HL-60 (cell line): Measurements from ENCODE around the gene CADM2.

Experiments
- DNase-seq, 2 experiments: peaks; one replicate each; pipeline ENCODE4 v3.0.0-alpha.2; 2010 to 2020; ENCODE audit warnings: low read depth in 1 of 2, low spot score in 1 of 2
- H3K27ac ChIP-seq: fragments of 250-450 bp; sonication (Bioruptor Pico); replicated peaks from 2 replicates; pipeline ENCODE4 v1.5.1; 2020; ENCODE audit warnings: mild to moderate bottlenecking, moderate library complexity
- H3K27me3 ChIP-seq: fragments of 250-450 bp; sonication (Bioruptor Pico); 2 replicates; pipeline ENCODE4 v1.5.1; 2021; ENCODE audit warnings: mild to moderate bottlenecking, moderate library complexity; ENCODE audit not compliant: insufficient read depth, poor library complexity, severe bottlenecking
- H3K4me3 ChIP-seq: replicated peaks from 2 replicates; pipeline ENCODE4 v1.5.1; 2011; ENCODE audit warnings: mild to moderate bottlenecking, control low read depth, low read length; ENCODE audit not compliant: insufficient read depth
- GABPA ChIP-seq: IDR thresholded peaks from 2 replicates; pipeline ENCODE4 v1.6.1; 2012; ENCODE audit warnings: low read depth
- POLR2AphosphoS5 ChIP-seq: IDR thresholded peaks from 2 replicates; pipeline ENCODE4 v1.6.1; 2012; ENCODE audit warnings: low read depth
- SPI1 ChIP-seq: IDR thresholded peaks from 2 replicates; pipeline ENCODE4 v1.6.1; 2012; ENCODE audit warnings: low read depth, mild to moderate bottlenecking, borderline replicate concordance
- TF ChIP-seq, protein P1 (sequence below): IDR thresholded peaks from 2 replicates; pipeline ENCODE4 v1.6.1; 2012; ENCODE audit warnings: low read depth; ENCODE audit not compliant: insufficient replicate concordance
- TF ChIP-seq, protein P2 (sequence below): IDR thresholded peaks from one replicate; pipeline ENCODE4 v1.5.1; 2011; ENCODE audit warnings: low read length, control low read depth, inconsistent platforms; ENCODE audit not compliant: insufficient read depth

CADM2 gene

GRCh38 chr3:85161544-85161943, 202.8 kb downstream of the CADM2 start:
- Histone ChIP-seq H3K4me3 (no peak overlapping the region), H3K27ac (no peak overlapping the region), H3K27me3 (no peaks in the 10 kb centered on the region)
- no peak for DNase-seq
- no peak for TF ChIP-seq GABPA
- TF ChIP-seq, protein P1, sequence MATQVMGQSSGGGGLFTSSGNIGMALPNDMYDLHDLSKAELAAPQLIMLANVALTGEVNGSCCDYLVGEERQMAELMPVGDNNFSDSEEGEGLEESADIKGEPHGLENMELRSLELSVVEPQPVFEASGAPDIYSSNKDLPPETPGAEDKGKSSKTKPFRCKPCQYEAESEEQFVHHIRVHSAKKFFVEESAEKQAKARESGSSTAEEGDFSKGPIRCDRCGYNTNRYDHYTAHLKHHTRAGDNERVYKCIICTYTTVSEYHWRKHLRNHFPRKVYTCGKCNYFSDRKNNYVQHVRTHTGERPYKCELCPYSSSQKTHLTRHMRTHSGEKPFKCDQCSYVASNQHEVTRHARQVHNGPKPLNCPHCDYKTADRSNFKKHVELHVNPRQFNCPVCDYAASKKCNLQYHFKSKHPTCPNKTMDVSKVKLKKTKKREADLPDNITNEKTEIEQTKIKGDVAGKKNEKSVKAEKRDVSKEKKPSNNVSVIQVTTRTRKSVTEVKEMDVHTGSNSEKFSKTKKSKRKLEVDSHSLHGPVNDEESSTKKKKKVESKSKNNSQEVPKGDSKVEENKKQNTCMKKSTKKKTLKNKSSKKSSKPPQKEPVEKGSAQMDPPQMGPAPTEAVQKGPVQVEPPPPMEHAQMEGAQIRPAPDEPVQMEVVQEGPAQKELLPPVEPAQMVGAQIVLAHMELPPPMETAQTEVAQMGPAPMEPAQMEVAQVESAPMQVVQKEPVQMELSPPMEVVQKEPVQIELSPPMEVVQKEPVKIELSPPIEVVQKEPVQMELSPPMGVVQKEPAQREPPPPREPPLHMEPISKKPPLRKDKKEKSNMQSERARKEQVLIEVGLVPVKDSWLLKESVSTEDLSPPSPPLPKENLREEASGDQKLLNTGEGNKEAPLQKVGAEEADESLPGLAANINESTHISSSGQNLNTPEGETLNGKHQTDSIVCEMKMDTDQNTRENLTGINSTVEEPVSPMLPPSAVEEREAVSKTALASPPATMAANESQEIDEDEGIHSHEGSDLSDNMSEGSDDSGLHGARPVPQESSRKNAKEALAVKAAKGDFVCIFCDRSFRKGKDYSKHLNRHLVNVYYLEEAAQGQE = no peak

DNA sequence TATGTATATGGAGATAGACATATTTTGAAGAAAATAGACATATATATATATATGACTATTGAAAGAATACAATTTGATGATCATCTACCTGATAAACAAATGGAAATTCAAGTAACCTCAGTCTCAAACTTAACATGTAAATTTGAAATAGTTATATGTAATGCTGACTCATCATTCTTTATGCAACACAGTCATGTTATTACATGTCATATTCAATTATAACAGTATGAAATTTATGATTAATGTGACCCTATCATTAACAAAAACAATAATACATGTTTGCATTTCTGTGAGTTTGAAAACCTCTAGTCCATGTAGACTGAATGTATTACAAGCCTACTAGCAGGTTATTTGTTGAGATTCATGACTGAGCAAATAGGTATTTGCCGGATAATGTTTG, 204.1 kb downstream of the CADM2 start:
- no peaks in the 10 kb centered on the region for H3K27me3 ChIP-seq
- no peak overlapping the region for H3K4me3 ChIP-seq
- no peak for TF ChIP-seq SPI1
- no peak for TF ChIP-seq POLR2AphosphoS5
- TF ChIP-seq, protein P1 = no peak
- TF ChIP-seq, protein P2, sequence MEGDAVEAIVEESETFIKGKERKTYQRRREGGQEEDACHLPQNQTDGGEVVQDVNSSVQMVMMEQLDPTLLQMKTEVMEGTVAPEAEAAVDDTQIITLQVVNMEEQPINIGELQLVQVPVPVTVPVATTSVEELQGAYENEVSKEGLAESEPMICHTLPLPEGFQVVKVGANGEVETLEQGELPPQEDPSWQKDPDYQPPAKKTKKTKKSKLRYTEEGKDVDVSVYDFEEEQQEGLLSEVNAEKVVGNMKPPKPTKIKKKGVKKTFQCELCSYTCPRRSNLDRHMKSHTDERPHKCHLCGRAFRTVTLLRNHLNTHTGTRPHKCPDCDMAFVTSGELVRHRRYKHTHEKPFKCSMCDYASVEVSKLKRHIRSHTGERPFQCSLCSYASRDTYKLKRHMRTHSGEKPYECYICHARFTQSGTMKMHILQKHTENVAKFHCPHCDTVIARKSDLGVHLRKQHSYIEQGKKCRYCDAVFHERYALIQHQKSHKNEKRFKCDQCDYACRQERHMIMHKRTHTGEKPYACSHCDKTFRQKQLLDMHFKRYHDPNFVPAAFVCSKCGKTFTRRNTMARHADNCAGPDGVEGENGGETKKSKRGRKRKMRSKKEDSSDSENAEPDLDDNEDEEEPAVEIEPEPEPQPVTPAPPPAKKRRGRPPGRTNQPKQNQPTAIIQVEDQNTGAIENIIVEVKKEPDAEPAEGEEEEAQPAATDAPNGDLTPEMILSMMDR = no peak
- TF ChIP-seq GABPA = no peak
- DNase-seq = no peak
- no peak overlapping the region for H3K27ac ChIP-seq

DNA sequence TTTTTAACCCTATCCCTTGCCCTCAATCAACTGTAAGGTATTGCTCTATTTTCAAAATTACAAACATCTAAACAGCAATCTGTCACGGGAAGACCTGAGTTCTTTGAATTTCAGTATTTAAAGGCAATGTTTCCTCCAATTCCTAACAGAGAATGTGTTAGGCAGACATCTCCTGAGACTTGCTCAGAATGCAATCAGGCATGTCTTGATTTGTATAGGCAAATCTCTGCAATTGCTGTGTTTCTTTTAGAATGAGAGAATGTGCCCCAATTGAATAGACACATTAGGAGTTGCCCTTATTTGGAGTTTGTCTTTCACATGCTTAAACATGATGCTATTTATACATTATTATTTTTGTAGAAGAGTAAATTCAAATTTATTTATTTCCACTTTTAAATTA, 205.6 kb downstream of the CADM2 start:
- no peak overlapping the region for H3K27ac ChIP-seq
- TF ChIP-seq GABPA = no peak
- TF ChIP-seq POLR2AphosphoS5 = no peak
- TF ChIP-seq, protein P1 = no peak
- no peak for TF ChIP-seq SPI1
- TF ChIP-seq, protein P2 = no peak
- H3K4me3 ChIP-seq = no peak overlapping the region
- no peak for DNase-seq
- no peaks in the 10 kb centered on the region for H3K27me3 ChIP-seq

DNA sequence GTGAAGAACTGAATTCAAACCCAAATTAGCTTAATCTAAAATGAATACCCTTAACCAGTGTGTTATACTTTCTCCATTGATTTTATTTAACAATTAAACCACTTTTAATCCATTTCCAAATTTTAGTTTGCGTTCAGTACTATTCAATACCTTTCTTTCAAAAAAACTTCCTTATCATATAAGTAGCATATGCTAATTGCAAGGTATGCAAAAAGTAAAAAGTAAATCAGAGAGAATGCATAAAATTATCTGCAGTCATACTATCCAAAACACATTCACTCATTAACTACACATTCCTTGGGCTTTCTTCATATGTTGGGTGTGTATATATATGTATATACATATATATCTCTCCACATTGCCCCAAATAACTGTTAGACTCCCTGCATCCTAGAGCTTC, 208.8 kb downstream of the CADM2 start:
- no peaks in the 10 kb centered on the region for H3K27me3 ChIP-seq
- DNase-seq = no peak
- H3K4me3 ChIP-seq = no peak overlapping the region
- TF ChIP-seq, protein P2 = no peak
- TF ChIP-seq SPI1 = no peak
- no peak for TF ChIP-seq POLR2AphosphoS5
- no peak for TF ChIP-seq GABPA
- TF ChIP-seq, protein P1 = no peak
- H3K27ac ChIP-seq = no peak overlapping the region
